A549 (cell line): ENCODE results near the gene SSH2. TPM values are rescaled to one million over a fixed set of nuclear protein-coding genes. Genes with fewer than 3 reads are reported as not detected.
A peak's percentile ranks its signal among the peaks of the same experiment; 100 is the strongest.

ENCODE experiments used
- ATAC-seq, 2 experiments: fragments of 200-7000 bp in 1 of 2; fragments of >200 bp in 1 of 2; cut with Nextera tagmentation in 1 of 2; cut with Tn5 transposase in 1 of 2; 3 replicates each; pipeline versions ENCODE4 v1.8.0 to v1.9.1; 2018 to 2020; ENCODE audit warnings: mild to moderate bottlenecking in 1 of 2, moderate library complexity in 1 of 2
- CTCF ChIA-PET: fragments of 300-600 bp; sonication (Branson Sonifier 250); formaldehyde crosslinking; extraction: SDS; loops from one replicate; lab custom pipeline; 2021; ENCODE audit warnings: antibody characterized with exemption, inconsistent platforms; lab: Yijun Ruan, JAX
- POLR2A ChIA-PET: fragments of 350-600 bp; formaldehyde crosslinking; extraction: SDS; loops from one replicate; lab custom pipeline; 2021; ENCODE audit warnings: antibody characterized with exemption, inconsistent platforms; lab: Yijun Ruan, JAX
- DNase-seq, 2 experiments: peaks; one replicate each; pipeline versions ENCODE4 v3.0.0 to v3.0.0-alpha.2; 2011 to 2016; ENCODE audit warnings: low read depth in 1 of 2, low spot score in 1 of 2
- FAIRE-seq: peaks from 2 replicates; lab custom pipeline; 2011; peaks lifted over from hg19 to GRCh38; lab: Jason Lieb, UNC
- H3K27ac ChIP-seq, 2 experiments: fragments of >200 bp; sonication (Bioruptor Twin); formaldehyde crosslinking; 3 replicates each; pipeline ENCODE4 v1.5.1; 2016 to 2017
- H3K4me1 ChIP-seq: fragments of >200 bp; sonication (Bioruptor Twin); formaldehyde crosslinking; 3 replicates; pipeline ENCODE4 v1.6.1; 2016
- H3K4me2 ChIP-seq: fragments of >200 bp; sonication (Bioruptor Twin); formaldehyde crosslinking; 3 replicates; pipeline ENCODE4 v1.6.1; 2016
- H3K4me3 ChIP-seq: fragments of >200 bp; sonication (Bioruptor Twin); formaldehyde crosslinking; 3 replicates; pipeline ENCODE4 v1.5.1; 2016
- H3K9me3 ChIP-seq: fragments of >200 bp; sonication (Bioruptor Twin); formaldehyde crosslinking; 3 replicates; pipeline ENCODE4 v1.6.1; 2016
- CBX8 ChIP-seq: fragments of 200-600 bp; sonication (generic); IDR thresholded peaks from 2 replicates; pipeline ENCODE4 v1.6.1; 2016
- CHD2 ChIP-seq: fragments of 150-350 bp; IDR thresholded peaks from 2 replicates; pipeline ENCODE4 v1.6.1; 2014; ENCODE audit warnings: low read length; ENCODE audit not compliant: partially characterized antibody
- CHD4 ChIP-seq: fragments of 200-600 bp; sonication (generic); IDR thresholded peaks from 2 replicates; pipeline ENCODE4 v1.6.1; 2016; ENCODE audit warnings: antibody characterized with exemption, mild to moderate bottlenecking, borderline replicate concordance
- EHF ChIP-seq: fragments of 250-450 bp; sonication (Bioruptor Pico); IDR thresholded peaks from 2 replicates; pipeline ENCODE4 v1.5.0; 2020; ENCODE audit warnings: mild to moderate bottlenecking
- FOSB ChIP-seq: fragments of 250-450 bp; sonication (Bioruptor Pico); IDR thresholded peaks from 2 replicates; pipeline ENCODE4 v1.5.0; 2020; ENCODE audit warnings: mild to moderate bottlenecking, moderate library complexity
- FOSL2 ChIP-seq, 2 experiments: fragments of 450-650 bp in 1 of 2; fragments of >200 bp in 1 of 2; sonication (Bioruptor Twin) in 1 of 2; formaldehyde crosslinking; IDR thresholded peaks; 2 replicates each; pipeline versions ENCODE4 v1.5.0 to v1.6.1; 2016 to 2020; ENCODE audit warnings: mild to moderate bottlenecking in 1 of 2, moderate library complexity in 1 of 2
- HMGXB4 ChIP-seq: fragments of 250-450 bp; sonication (Bioruptor Pico); IDR thresholded peaks from 2 replicates; pipeline ENCODE4 v1.5.0; 2021; ENCODE audit warnings: mild to moderate bottlenecking, moderate library complexity, borderline replicate concordance
- HOXB13 ChIP-seq: fragments of 250-450 bp; sonication (Bioruptor Pico); IDR thresholded peaks from 2 replicates; pipeline ENCODE4 v1.5.0; 2020; ENCODE audit warnings: low read depth, mild to moderate bottlenecking, moderate library complexity
- KDM1A ChIP-seq: fragments of 200-600 bp; sonication (generic); IDR thresholded peaks from 2 replicates; pipeline ENCODE4 v1.6.1; 2016; ENCODE audit warnings: low read depth, mild to moderate bottlenecking
- KDM5A ChIP-seq: fragments of 200-600 bp; sonication (generic); IDR thresholded peaks from 2 replicates; pipeline ENCODE4 v1.6.1; 2016; ENCODE audit warnings: antibody characterized with exemption, mild to moderate bottlenecking
- MAFK ChIP-seq: fragments of 450-650 bp; IDR thresholded peaks from 2 replicates; pipeline ENCODE4 v1.6.1; 2014; ENCODE audit not compliant: partially characterized antibody
- MAX ChIP-seq: IDR thresholded peaks from 2 replicates; pipeline ENCODE4 v1.6.1; 2012
- MYC ChIP-seq: IDR thresholded peaks from 2 replicates; pipeline ENCODE4 v1.6.1; 2012; ENCODE audit warnings: mild to moderate bottlenecking, inconsistent platforms, low read length, improper control_type of control experiment, borderline replicate concordance
- NFE2L2 ChIP-seq: fragments of 150-350 bp; conservative IDR thresholded peaks from 2 replicates; pipeline ENCODE4 v1.6.1; 2014; ENCODE audit warnings: low read length
- POLR2AphosphoS2 ChIP-seq: conservative IDR thresholded peaks from 2 replicates; pipeline ENCODE4 v1.6.1; 2012; ENCODE audit warnings: low read length, improper control_type of control experiment, inconsistent platforms
- RAD21 ChIP-seq, 2 experiments: fragments of >200 bp in 1 of 2; sonication (Bioruptor Twin) in 1 of 2; formaldehyde crosslinking in 1 of 2; IDR thresholded peaks in 1 of 2; conservative IDR thresholded peaks in 1 of 2; 2 replicates in 1 of 2; 3 replicates in 1 of 2; pipeline ENCODE4 v1.6.1; 2012 to 2018; ENCODE audit warnings: inconsistent platforms in 1 of 2
- REST ChIP-seq: fragments of 200-600 bp; sonication (generic); IDR thresholded peaks from 2 replicates; pipeline ENCODE4 v1.6.1; 2016; ENCODE audit warnings: antibody characterized with exemption, mild to moderate bottlenecking, moderate library complexity
- TFCP2L1 ChIP-seq: fragments of 250-450 bp; sonication (Bioruptor Pico); IDR thresholded peaks from 2 replicates; pipeline ENCODE4 v1.5.0; 2021; ENCODE audit warnings: mild to moderate bottlenecking
- ZNF302 ChIP-seq: fragments of 250-450 bp; sonication (Bioruptor Pico); IDR thresholded peaks from 2 replicates; pipeline ENCODE4 v1.9.0; 2021; ENCODE audit warnings: inconsistent platforms, mild to moderate bottlenecking, moderate library complexity
- WGBS: methylation state at CpG from one replicate; pipeline ENCODE4 v1.1.6; 2017; ENCODE audit errors: missing lambda C conversion rate; 5-methylcytosine and 5-hydroxymethylcytosine counted together
- polyA plus RNA-seq, 4 experiments: library from polyadenylated mRNA; depleted of rRNA in 3 of 4; stranded (reverse); fragments of >200 nt; fragmentation: RNase III in 1 of 4; extraction: RNeasy Plus Mini Kit Qiagen cat#74134 plus additional on column Dnase treatment in 1 of 4; gene quantifications; 2 replicates in 3 of 4; 3 replicates in 1 of 4; pipeline ENCODE4 v1.2.3, GENCODE V29; 2011 to 2017
- TF ChIP-seq, protein P1 (sequence below): IDR thresholded peaks from 2 replicates; pipeline ENCODE4 v1.6.1; 2012; ENCODE audit warnings: low read depth, borderline replicate concordance

The SSH2 gene
- polyA plus RNA-seq, 2 of the 4 experiments (the other 2 are of a cell fraction) = 20.7 to 24.5 TPM

DNA sequence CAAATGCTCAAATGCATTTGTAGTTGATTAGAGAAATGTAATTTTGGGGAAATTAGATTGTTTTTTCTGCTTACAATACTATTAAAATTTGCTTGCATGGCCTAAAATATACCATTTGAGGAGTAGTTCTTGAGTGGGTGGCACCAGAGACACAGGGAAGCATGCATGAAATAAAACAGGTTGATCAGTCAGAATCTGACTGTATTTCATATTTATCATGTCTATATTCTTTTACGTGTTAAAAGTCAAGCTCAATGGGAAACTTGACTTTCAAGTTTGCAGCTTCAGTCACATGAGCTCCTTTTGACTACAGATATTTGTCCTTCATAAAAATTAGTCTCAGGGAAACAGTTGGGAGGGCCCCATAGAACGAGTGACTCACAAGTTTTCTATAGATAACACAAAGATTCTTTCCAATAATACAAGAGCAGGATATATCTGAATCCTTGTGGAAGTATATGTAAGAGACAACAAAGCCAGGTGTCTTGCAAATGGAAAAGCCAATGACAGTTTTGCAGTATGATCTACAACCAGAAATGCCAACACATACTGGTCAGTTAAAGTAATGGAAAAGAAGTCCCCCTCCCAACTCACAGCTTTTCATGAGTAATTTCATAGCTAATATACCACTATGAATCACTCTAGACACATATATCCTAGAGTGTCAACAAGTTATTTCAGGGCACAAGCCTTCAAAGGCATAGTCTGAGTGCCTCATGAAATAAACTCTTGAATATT lies 265.1 kb downstream of the SSH2 start:
- Histone ChIP-seq H3K4me2 (peak overlapping the region; percentile 15; the same call in 2 of the 3 replicates), H3K4me3 (no peak overlapping the region)
- no peak for TF ChIP-seq HMGXB4 (CRISPR knock-in tag)
- no peak for TF ChIP-seq FOSL2 (IDR thresholded peaks at IDR 0.05)
- peak; percentile 55 for TF ChIP-seq FOSL2 (CRISPR knock-in tag; IDR thresholded peaks at IDR 0.05)
- TF ChIP-seq EHF (CRISPR knock-in tag) = no peak
- TF ChIP-seq REST = no peak
- TF ChIP-seq, all 56 proteins: peak for 1
- peak; percentile 82 for FAIRE-seq
- Histone ChIP-seq H3K27ac (0 out of 6 replicates have a peak overlapping the region, but pooled peaks of 1 of the 2 experiments have one; percentile 12), H3K4me1 (peaks cover 30% of the 10 kb centered on the region), H3K9me3 (no peaks in the 10 kb centered on the region)
- WGBS = 61% methylated on average over 2 of the region's 2 CpGs
- peak; percentile 22 to 29 for DNase-seq
- ChIA-PET POLR2A (no interaction called here), CTCF (interaction anchor here (0.5 to 2.5 kb wide), 6 partner anchors 16 to 288 kb away, joined by 3 to 10 read pairs (median 4); no protein-coding TSS in a partner anchor)
- peak in 1 of 2 experiments; percentile 75; a peak in 3 of 6 replicates for ATAC-seq

DNA sequence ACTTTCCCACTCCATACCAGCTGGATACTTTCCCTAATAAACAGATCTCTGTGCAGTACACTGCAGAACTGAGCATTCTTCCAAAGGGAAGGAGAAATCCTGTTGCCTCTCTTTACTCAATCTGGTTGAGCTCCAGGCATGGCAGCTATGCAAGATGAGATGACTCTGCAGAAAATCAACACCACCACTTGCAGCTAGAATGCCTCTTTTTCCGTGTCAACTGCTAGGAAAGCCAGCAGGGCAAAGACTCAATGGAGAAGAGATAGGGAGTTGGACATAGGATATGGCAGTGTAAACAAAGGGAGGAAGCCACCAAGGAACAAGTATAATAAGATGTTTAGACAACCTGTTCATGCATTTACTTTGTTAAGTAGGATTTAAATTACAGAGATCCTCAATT lies 266.9 kb downstream of the SSH2 start:
- ATAC-seq = peak in 1 of 2 experiments; percentile 60; a peak in 3 of 6 replicates

More for the DNA sequence above, 266.9 kb downstream of the SSH2 start:
- 3% methylated on average over 1 of the region's 1 CpG for WGBS
- H3K9me3 ChIP-seq = no peaks in the 10 kb centered on the region
- POLR2A ChIA-PET = no interaction called here
- H3K27ac ChIP-seq = peak overlapping the region; percentile 37 to 66; a peak in 5 of 6 replicates
- peak; percentile 59 for FAIRE-seq
- H3K4me3 ChIP-seq = no peak overlapping the region
- TF ChIP-seq KDM1A = no peak
- no peak for TF ChIP-seq HOXB13
- no peak for TF ChIP-seq CHD2
- no peak for TF ChIP-seq POLR2AphosphoS2
- TF ChIP-seq REST = no peak
- TF ChIP-seq CHD4 = no peak
- peak; percentile 96 for TF ChIP-seq MAFK
- peak; percentile 45; the same call in 1 of the 2 replicates for TF ChIP-seq NFE2L2
- TF ChIP-seq FOSB (CRISPR knock-in tag) = no peak
- TF ChIP-seq RAD21 (conservative IDR thresholded peaks at IDR 0.05 in 1 of 2, IDR thresholded peaks at IDR 0.05 in 1 of 2) = no peak
- TF ChIP-seq CBX8 = no peak
- TF ChIP-seq MAX = no peak
- no peak for TF ChIP-seq HMGXB4 (CRISPR knock-in tag)
- no peak for TF ChIP-seq KDM5A
- TF ChIP-seq TFCP2L1 (CRISPR knock-in tag) = no peak
- no peak for TF ChIP-seq ZNF302 (CRISPR knock-in tag)
- TF ChIP-seq, protein P1, sequence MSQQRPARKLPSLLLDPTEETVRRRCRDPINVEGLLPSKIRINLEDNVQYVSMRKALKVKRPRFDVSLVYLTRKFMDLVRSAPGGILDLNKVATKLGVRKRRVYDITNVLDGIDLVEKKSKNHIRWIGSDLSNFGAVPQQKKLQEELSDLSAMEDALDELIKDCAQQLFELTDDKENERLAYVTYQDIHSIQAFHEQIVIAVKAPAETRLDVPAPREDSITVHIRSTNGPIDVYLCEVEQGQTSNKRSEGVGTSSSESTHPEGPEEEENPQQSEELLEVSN = no peak
- TF ChIP-seq MYC = no peak
- DNase-seq = peak in 1 of 2 experiments; percentile 56
- peak overlapping the region; percentile 40 for H3K4me2 ChIP-seq
- CTCF ChIA-PET = interaction anchor here (0.9 to 1.9 kb wide), 4 partner anchors 19 to 116 kb away, joined by 3 to 6 read pairs (median 4); no protein-coding TSS in a partner anchor
- peaks cover 30% of the 10 kb centered on the region for H3K4me1 ChIP-seq
